ENCODE results near the gene KAZN. TPM values are rescaled to one million over a fixed set of nuclear protein-coding genes. Genes with fewer than 3 reads are reported as not detected.

Gene KAZN
- total and polyA plus RNA-seq, 2 donors (not counting 1 experiment from before 2014, with no cell fraction given), result 3.4 to 5.0 TPM

DNA sequence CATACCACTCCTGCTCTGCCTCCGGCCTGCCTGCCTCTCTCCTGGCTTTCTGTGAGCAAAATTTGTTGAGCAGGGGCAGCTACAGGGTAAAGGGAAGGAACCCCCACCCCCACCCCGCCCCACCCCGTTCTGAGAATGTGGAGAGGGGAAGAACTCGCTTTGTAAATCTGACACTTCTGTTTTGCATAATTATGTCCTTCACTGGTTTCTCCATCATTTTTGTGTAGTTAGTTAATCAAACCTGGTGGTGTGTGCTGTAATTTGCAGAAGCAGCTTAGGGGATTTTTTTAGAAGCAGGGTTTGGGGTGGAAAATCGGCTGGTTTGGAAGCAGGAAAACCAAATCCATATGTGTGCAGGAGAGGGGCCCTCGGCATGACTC, 497.0 kb downstream of the KAZN start:
- TF ChIP-seq, protein P1, sequence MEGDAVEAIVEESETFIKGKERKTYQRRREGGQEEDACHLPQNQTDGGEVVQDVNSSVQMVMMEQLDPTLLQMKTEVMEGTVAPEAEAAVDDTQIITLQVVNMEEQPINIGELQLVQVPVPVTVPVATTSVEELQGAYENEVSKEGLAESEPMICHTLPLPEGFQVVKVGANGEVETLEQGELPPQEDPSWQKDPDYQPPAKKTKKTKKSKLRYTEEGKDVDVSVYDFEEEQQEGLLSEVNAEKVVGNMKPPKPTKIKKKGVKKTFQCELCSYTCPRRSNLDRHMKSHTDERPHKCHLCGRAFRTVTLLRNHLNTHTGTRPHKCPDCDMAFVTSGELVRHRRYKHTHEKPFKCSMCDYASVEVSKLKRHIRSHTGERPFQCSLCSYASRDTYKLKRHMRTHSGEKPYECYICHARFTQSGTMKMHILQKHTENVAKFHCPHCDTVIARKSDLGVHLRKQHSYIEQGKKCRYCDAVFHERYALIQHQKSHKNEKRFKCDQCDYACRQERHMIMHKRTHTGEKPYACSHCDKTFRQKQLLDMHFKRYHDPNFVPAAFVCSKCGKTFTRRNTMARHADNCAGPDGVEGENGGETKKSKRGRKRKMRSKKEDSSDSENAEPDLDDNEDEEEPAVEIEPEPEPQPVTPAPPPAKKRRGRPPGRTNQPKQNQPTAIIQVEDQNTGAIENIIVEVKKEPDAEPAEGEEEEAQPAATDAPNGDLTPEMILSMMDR (conservative IDR thresholded peaks at IDR 0.05 in 1 of 2, IDR thresholded peaks at IDR 0.05 in 1 of 2; ENCODE audit: low read depth in 1 of 2, low read length in 2 of 2), result no peak
- no peak for TF ChIP-seq EZH2 (IDR thresholded peaks at IDR 0.05; ENCODE audit: low read length, missing control alignments)
- H3K36me3 ChIP-seq (ENCODE audit: control insufficient read depth, insufficient read depth, low read length), result no peaks in the 10 kb centered on the region
- no peaks in the 10 kb centered on the region for H3K79me2 ChIP-seq (ENCODE audit: control insufficient read depth, insufficient read depth, low read length)
- no peak overlapping the region for H3K4me2 ChIP-seq (ENCODE audit: extremely low read depth, insufficient read depth, low read length)
- no peak for DNase-seq (ENCODE audit: low read depth in 2 of 2)
- H4K20me1 ChIP-seq (ENCODE audit: control insufficient read depth, extremely low read depth, insufficient read depth, low read length), result no peaks in the 10 kb centered on the region
- no peaks in the 10 kb centered on the region for H3K4me1 ChIP-seq (ENCODE audit: control insufficient read depth, extremely low read depth, insufficient read depth, low read length)
- H3K4me3 ChIP-seq (replicated peaks in 1 of 4; ENCODE audit: control extremely low read depth in 1 of 4, insufficient read depth in 1 of 4, low read depth in 3 of 4, low read length in 4 of 4), result no peak overlapping the region
- no peak overlapping the region for H2AFZ ChIP-seq (ENCODE audit: low read length)
- H3K27ac ChIP-seq (ENCODE audit: insufficient read depth, low read length), result no peak overlapping the region
- H3K27me3 ChIP-seq (ENCODE audit: control insufficient read depth, insufficient read depth, low read length), result peaks cover 3% of the 10 kb centered on the region
- no peaks in the 10 kb centered on the region for H3K9me3 ChIP-seq (ENCODE audit: control insufficient read depth, insufficient read depth, low read depth, low read length)
- no peak overlapping the region for H3K9ac ChIP-seq (ENCODE audit: insufficient read depth, low read length)

DNA sequence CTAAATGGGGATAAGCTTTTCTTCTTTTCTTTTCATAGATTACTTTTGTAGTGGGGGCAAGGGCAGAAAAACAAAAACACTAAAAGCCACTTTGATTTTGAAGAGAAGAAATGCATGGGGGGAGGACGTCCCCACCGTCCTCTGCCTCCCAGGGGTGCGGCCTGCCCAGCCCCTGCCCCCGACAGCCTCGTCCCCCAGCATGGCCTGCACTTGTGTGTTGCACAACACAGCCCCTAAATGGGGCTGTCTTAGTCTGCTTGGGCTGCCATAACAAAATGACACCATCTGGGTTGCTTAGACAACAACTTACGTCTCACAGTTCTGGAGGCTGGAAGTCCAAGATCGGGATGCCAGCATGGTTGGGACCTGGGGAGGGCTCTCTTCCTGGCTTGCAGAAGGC, 497.8 kb downstream of the KAZN start:
- Histone ChIP-seq H4K20me1 (ENCODE audit: control insufficient read depth, extremely low read depth, insufficient read depth, low read length) (peaks cover under 1% of the 10 kb centered on the region), H3K36me3 (ENCODE audit: control insufficient read depth, insufficient read depth, low read length) (no peaks in the 10 kb centered on the region), H2AFZ (ENCODE audit: low read length) (no peak overlapping the region), H3K4me1 (ENCODE audit: control insufficient read depth, extremely low read depth, insufficient read depth, low read length) (no peaks in the 10 kb centered on the region), H3K4me3 (replicated peaks in 1 of 4; ENCODE audit: control extremely low read depth in 1 of 4, insufficient read depth in 1 of 4, low read depth in 3 of 4, low read length in 4 of 4) (no peak overlapping the region), H3K4me2 (ENCODE audit: extremely low read depth, insufficient read depth, low read length) (no peak overlapping the region), H3K79me2 (ENCODE audit: control insufficient read depth, insufficient read depth, low read length) (no peaks in the 10 kb centered on the region), H3K27me3 (ENCODE audit: control insufficient read depth, insufficient read depth, low read length) (peaks cover 3% of the 10 kb centered on the region), H3K9ac (ENCODE audit: insufficient read depth, low read length) (no peak overlapping the region), H3K9me3 (ENCODE audit: control insufficient read depth, insufficient read depth, low read depth, low read length) (no peaks in the 10 kb centered on the region), H3K27ac (ENCODE audit: insufficient read depth, low read length) (no peak overlapping the region)
- no peak for DNase-seq (ENCODE audit: low read depth in 2 of 2)
- TF ChIP-seq, protein P1 (conservative IDR thresholded peaks at IDR 0.05 in 1 of 2, IDR thresholded peaks at IDR 0.05 in 1 of 2; ENCODE audit: low read depth in 1 of 2, low read length in 2 of 2), result no peak
- no peak for TF ChIP-seq EZH2 (IDR thresholded peaks at IDR 0.05; ENCODE audit: low read length, missing control alignments)

DNA sequence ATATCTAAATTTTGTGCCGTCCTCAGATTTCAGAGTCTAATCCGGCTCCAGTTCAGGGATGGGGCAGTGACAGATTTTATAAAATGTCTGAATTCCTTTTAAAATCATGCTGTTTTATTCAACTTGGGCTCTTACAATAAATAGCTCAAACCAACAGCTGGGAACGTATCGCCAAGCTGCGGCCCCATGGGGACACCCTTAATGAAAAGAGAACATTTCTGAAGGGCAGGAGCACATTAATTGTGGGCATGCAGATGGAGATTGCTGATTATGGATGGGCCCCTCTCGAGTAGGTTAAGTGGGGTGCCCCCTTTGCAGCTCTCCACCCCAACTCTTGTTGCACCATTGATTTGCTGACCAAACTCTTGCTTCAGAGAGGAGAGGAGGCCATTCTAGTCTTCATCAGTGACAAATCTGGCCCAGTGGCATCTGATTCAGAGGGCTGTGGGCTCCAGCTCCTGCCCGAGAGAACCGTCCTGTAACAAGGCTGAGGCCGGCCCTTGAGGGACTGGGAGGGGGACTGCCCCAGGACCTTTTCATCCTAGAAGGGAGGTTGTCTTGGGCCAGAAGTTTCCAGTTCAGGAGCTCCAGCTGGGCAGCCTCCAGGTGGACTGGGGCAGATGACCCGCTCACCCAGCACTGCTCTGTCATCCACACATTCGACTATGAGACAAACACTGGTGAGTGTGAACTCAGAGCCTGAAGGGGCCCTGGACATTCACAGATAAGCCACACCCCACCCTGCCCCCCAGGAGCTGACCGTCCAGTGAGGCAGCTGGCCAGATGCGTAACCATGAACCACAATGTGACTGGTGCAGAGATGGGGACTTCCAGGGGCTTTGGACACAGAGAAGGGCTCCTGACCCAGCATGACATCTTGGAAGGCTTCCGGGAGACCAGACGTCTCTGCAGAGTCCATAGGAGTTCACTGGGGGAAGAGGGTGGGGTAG, 500.0 kb downstream of the KAZN start:
- no peaks in the 10 kb centered on the region for H3K36me3 ChIP-seq (ENCODE audit: control insufficient read depth, insufficient read depth, low read length)
- no peak overlapping the region for H3K4me3 ChIP-seq (replicated peaks in 1 of 4; ENCODE audit: control extremely low read depth in 1 of 4, insufficient read depth in 1 of 4, low read depth in 3 of 4, low read length in 4 of 4)
- TF ChIP-seq EZH2 (IDR thresholded peaks at IDR 0.05; ENCODE audit: low read length, missing control alignments), result no peak
- TF ChIP-seq, protein P1 (conservative IDR thresholded peaks at IDR 0.05 in 1 of 2, IDR thresholded peaks at IDR 0.05 in 1 of 2; ENCODE audit: low read depth in 1 of 2, low read length in 2 of 2), result no peak
- no peaks in the 10 kb centered on the region for H3K79me2 ChIP-seq (ENCODE audit: control insufficient read depth, insufficient read depth, low read length)
- H2AFZ ChIP-seq (ENCODE audit: low read length), result no peak overlapping the region
- H4K20me1 ChIP-seq (ENCODE audit: control insufficient read depth, extremely low read depth, insufficient read depth, low read length), result peaks cover 2% of the 10 kb centered on the region
- peaks cover 6% of the 10 kb centered on the region for H3K27me3 ChIP-seq (ENCODE audit: control insufficient read depth, insufficient read depth, low read length)
- H3K9me3 ChIP-seq (ENCODE audit: control insufficient read depth, insufficient read depth, low read depth, low read length), result no peaks in the 10 kb centered on the region
- DNase-seq (ENCODE audit: low read depth in 2 of 2), result no peak
- H3K27ac ChIP-seq (ENCODE audit: insufficient read depth, low read length), result no peak overlapping the region
- H3K9ac ChIP-seq (ENCODE audit: insufficient read depth, low read length), result no peak overlapping the region
- H3K4me1 ChIP-seq (ENCODE audit: control insufficient read depth, extremely low read depth, insufficient read depth, low read length), result no peaks in the 10 kb centered on the region
- no peak overlapping the region for H3K4me2 ChIP-seq (ENCODE audit: extremely low read depth, insufficient read depth, low read length)

All from fibroblast of lung (primary cell).